Neural progenitor cell (in vitro differentiated cells): ENCODE measurements around the gene IGSF21. TPM values are rescaled to one million over a fixed set of nuclear protein-coding genes. Genes with fewer than 3 reads are reported as not detected.
A peak's percentile ranks its signal among the peaks of the same experiment; 100 is the strongest.

Source experiments
- DNase-seq: peaks from one replicate; pipeline ENCODE4 v3.0.0-alpha.2; 2016; ENCODE audit warnings: low spot score
- H2AFZ ChIP-seq: fragments of 200-600 bp; sonication (generic); replicated peaks from 2 replicates; pipeline ENCODE4 v1.6.1; 2016; ENCODE audit warnings: antibody characterized with exemption
- H3F3A ChIP-seq: fragments of 200-600 bp; sonication (generic); 2 replicates; pipeline ENCODE4 v1.6.1; 2016; ENCODE audit warnings: antibody characterized with exemption, low read depth
- H3K27ac ChIP-seq: fragments of 200-600 bp; sonication (generic); 2 replicates; pipeline ENCODE4 v1.5.1; 2016; ENCODE audit warnings: mild to moderate bottlenecking
- H3K27me3 ChIP-seq: fragments of 200-600 bp; sonication (generic); 2 replicates; pipeline ENCODE4 v1.6.1; 2016; ENCODE audit warnings: mild to moderate bottlenecking, moderate library complexity
- H3K36me3 ChIP-seq: fragments of 200-600 bp; sonication (generic); 2 replicates; pipeline ENCODE4 v1.5.1; 2016
- H3K4me1 ChIP-seq: fragments of 200-600 bp; sonication (generic); 2 replicates; pipeline ENCODE4 v1.6.1; 2016; ENCODE audit warnings: mixed run types
- H3K4me2 ChIP-seq: fragments of 200-600 bp; sonication (generic); 2 replicates; pipeline ENCODE4 v1.6.1; 2016
- H3K4me3 ChIP-seq: fragments of 200-600 bp; sonication (generic); 2 replicates; pipeline ENCODE4 v1.5.1; 2016
- H3K79me2 ChIP-seq: fragments of 200-600 bp; sonication (generic); 2 replicates; pipeline ENCODE4 v1.6.1; 2016; ENCODE audit warnings: low read depth
- H3K9ac ChIP-seq: fragments of 200-600 bp; sonication (generic); 2 replicates; pipeline ENCODE4 v1.6.1; 2016
- H3K9me3 ChIP-seq: fragments of 200-600 bp; sonication (generic); 2 replicates; pipeline ENCODE4 v1.5.1; 2016; ENCODE audit warnings: low read depth
- H4K20me1 ChIP-seq: fragments of 200-600 bp; sonication (generic); 2 replicates; pipeline ENCODE4 v1.6.1; 2016; ENCODE audit warnings: low read depth
- H3K27ac Mint-ChIP-seq: 3 replicates; pipeline ENCODE4 v1.8.0; 2021; ENCODE audit warnings: mixed read lengths
- H3K27me3 Mint-ChIP-seq: 2 replicates; pipeline ENCODE4 v1.8.0; 2022; ENCODE audit warnings: low read depth, mild to moderate bottlenecking, inconsistent platforms, moderate library complexity, mixed read lengths; ENCODE audit not compliant: insufficient read depth
- H3K36me3 Mint-ChIP-seq: 3 replicates; pipeline ENCODE4 v1.8.0; 2021; ENCODE audit warnings: mixed read lengths
- H3K4me1 Mint-ChIP-seq: 3 replicates; pipeline ENCODE4 v1.8.0; 2021; ENCODE audit warnings: mixed read lengths
- H3K4me3 Mint-ChIP-seq: 3 replicates; pipeline ENCODE4 v1.8.0; 2021; ENCODE audit warnings: mild to moderate bottlenecking, moderate library complexity, mixed read lengths
- H3K9me3 Mint-ChIP-seq: 3 replicates; pipeline ENCODE4 v1.8.0; 2020; ENCODE audit warnings: mixed read lengths
- EZH2 ChIP-seq: fragments of 200-600 bp; sonication (generic); IDR thresholded peaks from 2 replicates; pipeline ENCODE4 v1.6.1; 2017; ENCODE audit warnings: antibody characterized with exemption, mild to moderate bottlenecking, moderate library complexity
- EZH2phosphoT487 ChIP-seq: fragments of 200-600 bp; sonication (generic); IDR thresholded peaks from 2 replicates; pipeline ENCODE4 v1.6.1; 2017; ENCODE audit warnings: antibody characterized with exemption
- total RNA-seq: library from RNA; depleted of rRNA; stranded (reverse); fragments of >200 nt; gene quantifications from 2 replicates; pipeline ENCODE4 v1.2.3, GENCODE V29; 2015; ENCODE audit warnings: low replicate concordance
- TF ChIP-seq, protein P1 (sequence below): fragments of 200-600 bp; sonication (generic); IDR thresholded peaks from 2 replicates; pipeline ENCODE4 v1.5.1; 2017; ENCODE audit warnings: antibody characterized with exemption, mild to moderate bottlenecking

The IGSF21 gene
- total RNA-seq, 1 donor from 2014 or later = 1.7 TPM

DNA sequence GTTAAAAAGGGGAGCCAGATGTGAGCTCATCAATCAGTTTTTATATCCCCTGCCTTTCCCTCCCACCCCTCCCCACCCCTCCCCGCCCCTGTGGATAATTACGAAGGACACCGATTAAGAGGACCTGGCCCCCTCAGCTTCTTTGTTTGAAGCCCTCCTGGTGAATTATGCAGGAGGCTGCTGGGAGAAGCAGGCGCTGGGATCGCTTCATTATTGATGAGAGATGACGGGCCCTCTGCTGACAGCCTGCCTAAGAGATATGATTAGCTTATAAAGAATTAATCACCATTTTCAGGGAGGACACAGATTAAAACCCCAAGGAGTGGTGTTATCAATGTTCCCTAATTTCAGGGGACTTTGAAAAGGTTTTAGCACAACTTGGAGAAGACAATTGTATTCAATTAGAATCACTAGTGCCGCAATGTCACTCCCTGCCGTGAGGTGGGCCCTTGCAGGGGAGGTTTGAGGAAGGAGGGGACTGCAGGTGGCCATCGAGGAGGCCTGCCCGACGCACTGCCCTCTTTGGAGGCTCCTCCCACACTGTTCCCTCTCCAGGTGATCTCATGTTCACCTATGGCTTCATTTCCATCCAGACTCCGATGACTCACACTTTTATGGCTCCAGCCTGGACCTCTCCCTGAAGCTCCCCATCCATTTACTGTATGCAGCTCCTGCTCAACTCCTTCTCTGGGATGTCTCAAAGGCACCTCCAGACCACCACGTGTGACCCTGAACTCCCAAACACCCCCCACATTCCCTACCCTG lies 306.1 kb downstream of the IGSF21 start:
- Mint-ChIP-seq H3K27me3 (peaks cover 11% of the 10 kb centered on the region), H3K9me3 (peaks cover 13% of the 10 kb centered on the region), H3K36me3 (peaks cover 3% of the 10 kb centered on the region), H3K4me3 (no peak overlapping the region), H3K4me1 (peaks cover 9% of the 10 kb centered on the region), H3K27ac (no peak overlapping the region)
- TF ChIP-seq EZH2phosphoT487 (no peak), EZH2 (no peak)
- TF ChIP-seq, protein P1, sequence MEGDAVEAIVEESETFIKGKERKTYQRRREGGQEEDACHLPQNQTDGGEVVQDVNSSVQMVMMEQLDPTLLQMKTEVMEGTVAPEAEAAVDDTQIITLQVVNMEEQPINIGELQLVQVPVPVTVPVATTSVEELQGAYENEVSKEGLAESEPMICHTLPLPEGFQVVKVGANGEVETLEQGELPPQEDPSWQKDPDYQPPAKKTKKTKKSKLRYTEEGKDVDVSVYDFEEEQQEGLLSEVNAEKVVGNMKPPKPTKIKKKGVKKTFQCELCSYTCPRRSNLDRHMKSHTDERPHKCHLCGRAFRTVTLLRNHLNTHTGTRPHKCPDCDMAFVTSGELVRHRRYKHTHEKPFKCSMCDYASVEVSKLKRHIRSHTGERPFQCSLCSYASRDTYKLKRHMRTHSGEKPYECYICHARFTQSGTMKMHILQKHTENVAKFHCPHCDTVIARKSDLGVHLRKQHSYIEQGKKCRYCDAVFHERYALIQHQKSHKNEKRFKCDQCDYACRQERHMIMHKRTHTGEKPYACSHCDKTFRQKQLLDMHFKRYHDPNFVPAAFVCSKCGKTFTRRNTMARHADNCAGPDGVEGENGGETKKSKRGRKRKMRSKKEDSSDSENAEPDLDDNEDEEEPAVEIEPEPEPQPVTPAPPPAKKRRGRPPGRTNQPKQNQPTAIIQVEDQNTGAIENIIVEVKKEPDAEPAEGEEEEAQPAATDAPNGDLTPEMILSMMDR = no peak
- no peak overlapping the region for H3K9ac ChIP-seq
- no peak overlapping the region for H3K4me3 ChIP-seq
- no peaks in the 10 kb centered on the region for H4K20me1 ChIP-seq
- no peaks in the 10 kb centered on the region for H3K36me3 ChIP-seq
- no peak overlapping the region for H3K27ac ChIP-seq
- DNase-seq = no peak
- H3K9me3 ChIP-seq = no peaks in the 10 kb centered on the region
- no peak overlapping the region for H2AFZ ChIP-seq
- H3K4me1 ChIP-seq = peaks cover 65% of the 10 kb centered on the region
- H3K79me2 ChIP-seq = no peaks in the 10 kb centered on the region
- no peaks in the 10 kb centered on the region for H3K27me3 ChIP-seq
- peaks cover 68% of the 10 kb centered on the region for H3F3A ChIP-seq
- H3K4me2 ChIP-seq = peak overlapping the region; percentile 24

DNA sequence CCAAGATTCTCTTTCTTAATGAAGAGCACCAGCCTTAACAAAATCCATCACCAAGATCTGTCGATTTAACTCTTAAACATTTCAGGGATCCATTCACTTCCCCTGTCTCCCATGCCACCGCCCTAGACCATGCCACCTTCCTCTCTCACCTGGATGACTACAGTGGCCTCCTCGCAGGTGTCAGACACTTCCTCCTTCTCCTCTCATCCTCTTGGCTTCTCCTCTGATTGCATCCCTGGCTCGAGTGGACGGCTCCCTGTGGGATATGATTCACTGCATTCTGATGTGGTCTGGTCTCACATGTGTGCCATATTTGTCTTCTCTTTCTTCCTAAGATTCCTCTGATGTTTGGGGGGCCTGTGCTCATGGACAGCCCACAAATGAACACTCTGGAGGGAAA lies 306.7 kb downstream of the IGSF21 start:
- Mint-ChIP-seq H3K4me1 (peaks cover 6% of the 10 kb centered on the region), H3K9me3 (peaks cover 13% of the 10 kb centered on the region), H3K27ac (no peak overlapping the region), H3K36me3 (peaks cover 3% of the 10 kb centered on the region), H3K27me3 (peaks cover 7% of the 10 kb centered on the region), H3K4me3 (no peak overlapping the region)
- no peaks in the 10 kb centered on the region for H3K27me3 ChIP-seq
- peaks cover 69% of the 10 kb centered on the region for H3F3A ChIP-seq
- H3K4me2 ChIP-seq = no peak overlapping the region
- no peak overlapping the region for H3K9ac ChIP-seq
- H2AFZ ChIP-seq = no peak overlapping the region
- H4K20me1 ChIP-seq = no peaks in the 10 kb centered on the region
- no peak for DNase-seq
- H3K9me3 ChIP-seq = no peaks in the 10 kb centered on the region
- H3K79me2 ChIP-seq = no peaks in the 10 kb centered on the region
- peaks cover 65% of the 10 kb centered on the region for H3K4me1 ChIP-seq
- no peak overlapping the region for H3K4me3 ChIP-seq
- H3K27ac ChIP-seq = no peak overlapping the region
- H3K36me3 ChIP-seq = no peaks in the 10 kb centered on the region
- no peak for TF ChIP-seq EZH2
- TF ChIP-seq, protein P1 = no peak
- no peak for TF ChIP-seq EZH2phosphoT487

DNA sequence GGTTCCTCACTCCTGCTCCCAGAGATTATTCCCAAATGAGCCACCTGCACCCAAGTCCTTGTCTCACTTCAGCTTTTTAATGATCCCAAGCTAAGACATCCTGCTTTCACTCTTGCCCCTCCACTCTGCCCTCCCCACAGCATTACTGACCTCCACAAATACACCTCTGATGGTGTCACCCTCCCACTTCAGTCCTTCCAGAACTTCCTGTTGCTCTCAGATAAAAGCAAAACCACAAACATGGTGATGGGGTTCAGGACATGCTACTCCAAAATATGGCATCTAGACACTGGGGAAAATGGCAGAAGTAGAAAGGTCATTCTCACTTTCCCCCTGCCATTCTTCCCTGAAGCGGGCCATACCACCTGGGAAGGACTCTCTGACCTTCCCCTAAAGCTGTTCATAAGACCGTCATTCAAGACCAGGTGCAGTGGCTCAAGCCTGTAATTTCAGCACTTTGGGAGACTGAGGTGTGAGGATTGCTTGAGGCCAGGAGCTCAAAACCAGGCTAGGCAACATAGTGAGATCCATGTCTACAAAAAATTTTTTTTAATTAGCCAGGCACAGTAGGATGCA lies 307.4 kb downstream of the IGSF21 start:
- Histone ChIP-seq H3K36me3 (no peaks in the 10 kb centered on the region), H4K20me1 (no peaks in the 10 kb centered on the region), H3F3A (peaks cover 68% of the 10 kb centered on the region), H3K27ac (no peak overlapping the region), H3K4me2 (no peak overlapping the region), H3K79me2 (no peaks in the 10 kb centered on the region), H3K27me3 (no peaks in the 10 kb centered on the region), H3K4me1 (peaks cover 67% of the 10 kb centered on the region), H3K9ac (no peak overlapping the region), H3K9me3 (no peaks in the 10 kb centered on the region), H3K4me3 (no peak overlapping the region), H2AFZ (no peak overlapping the region)
- no peak for DNase-seq
- no peak overlapping the region for H3K27ac Mint-ChIP-seq
- TF ChIP-seq EZH2phosphoT487 (no peak), EZH2 (no peak)
- TF ChIP-seq, protein P1 = no peak
- H3K4me3 Mint-ChIP-seq = no peak overlapping the region
- peaks cover 3% of the 10 kb centered on the region for H3K4me1 Mint-ChIP-seq
- H3K9me3 Mint-ChIP-seq = peaks cover 13% of the 10 kb centered on the region
- peaks cover 10% of the 10 kb centered on the region for H3K27me3 Mint-ChIP-seq
- peaks cover 3% of the 10 kb centered on the region for H3K36me3 Mint-ChIP-seq
